ENCODE results near the gene SRP54. TPM values are rescaled to one million over a fixed set of nuclear protein-coding genes. Genes with fewer than 3 reads are reported as not detected.

Gene SRP54
- polyA plus RNA-seq (2013): 39.0 TPM

GRCh38 chr14:34982421-34983147 is at the start of gene SRP54:
Gene SRP54 (plus strand): TSS chr14:34982992. CDS start chr14:34996710, 13,718 bp downstream.
- WGBS (ENCODE audit: insufficient coverage): under 1% methylated on average over 38 of the region's 45 CpGs
- Histone ChIP-seq H3K4me1 (ENCODE audit: control extremely low read depth in 1 of 4, control insufficient read depth in 4 of 4, insufficient read depth in 4 of 4, low read length in 3 of 4) (peaks cover 13 to 41% (median 30%) of the 10 kb centered on the region in 4 experiments), H3K9me3 (ENCODE audit: control extremely low read depth in 1 of 5, control insufficient read depth in 4 of 5, insufficient read depth in 2 of 5, low read depth in 1 of 5, low read length in 4 of 5) (no peaks in the 10 kb centered on the region), H3K4me3 (ENCODE audit: control insufficient read depth in 1 of 7, extremely low read depth in 1 of 7, insufficient read depth in 4 of 7, low read depth in 2 of 7, low read length in 6 of 7) (peak within 1 kb of the TSS; percentile 74 to 98 (median 87)), H3K27ac (ENCODE audit: insufficient read depth in 1 of 2, low read depth in 1 of 2, low read length in 2 of 2, poor library complexity in 1 of 2, severe bottlenecking in 2 of 2) (peak within 1 kb of the TSS; percentile 90 to 94), H3K36me3 (ENCODE audit: control insufficient read depth in 4 of 4, insufficient read depth in 4 of 4, low read length in 3 of 4) (no peaks in the 10 kb centered on the region), H3K27me3 (replicated peaks in 2 of 5; ENCODE audit: control insufficient read depth in 4 of 5, insufficient read depth in 5 of 5, low read length in 4 of 5) (no peaks in the 10 kb centered on the region)
- ChIA-PET POLR2A (interaction anchor here (0.8 to 1.4 kb wide), 3 partner anchors 64 to 109 kb away, joined by 3 to 5 read pairs (median 4); partner anchors contain the start of genes BAZ1A and FAM177A1), CTCF (interaction anchor here (0.5 to 1.7 kb wide), 9 partner anchors 9 to 347 kb away, joined by 3 to 5 read pairs (median 3); no protein-coding TSS in a partner anchor)
- DNase-seq: peak; percentile 98 to 99 (median 99)

- no peak for DNase-seq
- CTCF ChIA-PET: interaction anchor here (0.6 kb wide), 1 partner anchor 18 kb away, joined by 3 read pairs; no protein-coding TSS in a partner anchor
- Histone ChIP-seq H3K36me3 (ENCODE audit: control insufficient read depth in 4 of 4, insufficient read depth in 4 of 4, low read length in 3 of 4) (no peaks in the 10 kb centered on the region), H3K27me3 (replicated peaks in 2 of 5; ENCODE audit: control insufficient read depth in 4 of 5, insufficient read depth in 5 of 5, low read length in 4 of 5) (no peaks in the 10 kb centered on the region), H3K4me1 (ENCODE audit: control extremely low read depth in 1 of 4, control insufficient read depth in 4 of 4, insufficient read depth in 4 of 4, low read length in 3 of 4) (peaks cover 0 to 10% (median 5%) of the 10 kb centered on the region in 4 experiments), H3K27ac (ENCODE audit: insufficient read depth in 1 of 2, low read depth in 1 of 2, low read length in 2 of 2, poor library complexity in 1 of 2, severe bottlenecking in 2 of 2) (no peak overlapping the region), H3K4me3 (ENCODE audit: control insufficient read depth in 1 of 7, extremely low read depth in 1 of 7, insufficient read depth in 4 of 7, low read depth in 2 of 7, low read length in 6 of 7) (no peak overlapping the region), H3K9me3 (ENCODE audit: control extremely low read depth in 1 of 5, control insufficient read depth in 4 of 5, insufficient read depth in 2 of 5, low read depth in 1 of 5, low read length in 4 of 5) (no peaks in the 10 kb centered on the region)
- POLR2A ChIA-PET: no interaction called here
- WGBS (ENCODE audit: insufficient coverage): no CpG with 5 or more reads among the region's 2 CpGs
Observed at GRCh38 chr14:34933301-34933700, 49.5 kb upstream of the SRP54 start.

DNA sequence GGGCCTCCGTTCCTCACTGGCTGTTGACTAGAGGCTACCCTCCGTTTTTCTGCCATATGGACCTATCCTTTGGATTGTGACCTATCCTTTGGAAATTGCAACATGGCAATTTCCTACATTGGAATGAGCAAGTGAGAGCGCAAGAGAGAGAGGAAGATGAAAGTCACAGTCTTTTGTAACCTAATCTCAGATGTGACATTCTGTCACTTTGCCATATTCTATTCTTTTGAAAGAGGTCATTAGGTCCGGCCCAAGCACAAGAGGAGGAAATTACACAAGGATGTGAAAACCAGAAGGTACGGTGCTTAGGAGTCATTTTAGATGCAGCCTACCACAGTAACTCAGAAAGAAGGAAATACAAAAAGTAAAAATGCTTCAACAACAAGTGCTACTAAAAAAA is 47.3 kb upstream of the SRP54 start:
- POLR2A ChIA-PET: no interaction called here
- CTCF ChIA-PET: no interaction called here
- Histone ChIP-seq H3K4me3 (ENCODE audit: control insufficient read depth in 1 of 7, extremely low read depth in 1 of 7, insufficient read depth in 4 of 7, low read depth in 2 of 7, low read length in 6 of 7) (no peak overlapping the region), H3K27me3 (replicated peaks in 2 of 5; ENCODE audit: control insufficient read depth in 4 of 5, insufficient read depth in 5 of 5, low read length in 4 of 5) (no peaks in the 10 kb centered on the region), H3K27ac (ENCODE audit: insufficient read depth in 1 of 2, low read depth in 1 of 2, low read length in 2 of 2, poor library complexity in 1 of 2, severe bottlenecking in 2 of 2) (no peak overlapping the region), H3K36me3 (ENCODE audit: control insufficient read depth in 4 of 4, insufficient read depth in 4 of 4, low read length in 3 of 4) (peaks cover 0 to 3% (median 1%) of the 10 kb centered on the region in 4 experiments), H3K4me1 (ENCODE audit: control extremely low read depth in 1 of 4, control insufficient read depth in 4 of 4, insufficient read depth in 4 of 4, low read length in 3 of 4) (peaks cover 0 to 10% (median 4%) of the 10 kb centered on the region in 4 experiments), H3K9me3 (ENCODE audit: control extremely low read depth in 1 of 5, control insufficient read depth in 4 of 5, insufficient read depth in 2 of 5, low read depth in 1 of 5, low read length in 4 of 5) (no peaks in the 10 kb centered on the region)
- WGBS (ENCODE audit: insufficient coverage): 100% methylated on average over 4 of the region's 5 CpGs
- no peak for DNase-seq

GRCh38 chr14:34937442-34937841 is 45.4 kb upstream of the SRP54 start:
- WGBS (ENCODE audit: insufficient coverage): 72% methylated on average over 5 of the region's 6 CpGs
- CTCF ChIA-PET: no interaction called here

DNA sequence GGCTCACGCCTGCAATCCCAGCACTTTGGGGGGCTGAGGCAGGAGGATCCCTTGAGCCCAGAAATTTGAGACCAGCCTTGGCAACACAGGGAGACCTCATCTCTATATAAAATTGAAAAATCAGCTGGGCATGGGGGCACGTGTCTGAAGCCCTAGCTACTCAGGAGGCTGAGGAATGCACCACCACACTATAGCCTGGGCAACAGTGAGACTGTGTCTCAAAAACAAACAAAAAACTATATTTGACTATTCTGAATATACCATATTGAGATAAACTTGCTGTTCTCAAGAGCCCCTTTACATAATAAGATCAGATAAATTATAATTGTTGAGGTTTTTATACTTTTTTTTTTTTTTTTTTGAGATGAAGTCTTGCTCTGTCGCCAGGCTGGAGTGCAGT is 44.9 kb upstream of the SRP54 start:
- Histone ChIP-seq H3K4me1 (ENCODE audit: control extremely low read depth in 1 of 4, control insufficient read depth in 4 of 4, insufficient read depth in 4 of 4, low read length in 3 of 4) (no peaks in the 10 kb centered on the region), H3K9me3 (ENCODE audit: control extremely low read depth in 1 of 5, control insufficient read depth in 4 of 5, insufficient read depth in 2 of 5, low read depth in 1 of 5, low read length in 4 of 5) (peaks cover 0 to under 1% (median 0%) of the 10 kb centered on the region in 5 experiments), H3K36me3 (ENCODE audit: control insufficient read depth in 4 of 4, insufficient read depth in 4 of 4, low read length in 3 of 4) (peaks cover 0 to 5% (median 3%) of the 10 kb centered on the region in 4 experiments), H3K27me3 (replicated peaks in 2 of 5; ENCODE audit: control insufficient read depth in 4 of 5, insufficient read depth in 5 of 5, low read length in 4 of 5) (no peaks in the 10 kb centered on the region), H3K27ac (ENCODE audit: insufficient read depth in 1 of 2, low read depth in 1 of 2, low read length in 2 of 2, poor library complexity in 1 of 2, severe bottlenecking in 2 of 2) (no peak overlapping the region), H3K4me3 (ENCODE audit: control insufficient read depth in 1 of 7, extremely low read depth in 1 of 7, insufficient read depth in 4 of 7, low read depth in 2 of 7, low read length in 6 of 7) (no peak overlapping the region)
- CTCF ChIA-PET: no interaction called here
- DNase-seq: no peak
- POLR2A ChIA-PET: no interaction called here
- 100% methylated on average over 1 of the region's 3 CpGs for WGBS (ENCODE audit: insufficient coverage)

More at GRCh38 chr14:34937442-34937841, 45.4 kb upstream of the SRP54 start:
- Histone ChIP-seq H3K27me3 (replicated peaks in 2 of 5; ENCODE audit: control insufficient read depth in 4 of 5, insufficient read depth in 5 of 5, low read length in 4 of 5) (no peaks in the 10 kb centered on the region), H3K9me3 (ENCODE audit: control extremely low read depth in 1 of 5, control insufficient read depth in 4 of 5, insufficient read depth in 2 of 5, low read depth in 1 of 5, low read length in 4 of 5) (no peaks in the 10 kb centered on the region), H3K36me3 (ENCODE audit: control insufficient read depth in 4 of 4, insufficient read depth in 4 of 4, low read length in 3 of 4) (peaks cover 0 to 4% (median 3%) of the 10 kb centered on the region in 4 experiments), H3K4me1 (ENCODE audit: control extremely low read depth in 1 of 4, control insufficient read depth in 4 of 4, insufficient read depth in 4 of 4, low read length in 3 of 4) (no peaks in the 10 kb centered on the region), H3K4me3 (ENCODE audit: control insufficient read depth in 1 of 7, extremely low read depth in 1 of 7, insufficient read depth in 4 of 7, low read depth in 2 of 7, low read length in 6 of 7) (no peak overlapping the region), H3K27ac (ENCODE audit: insufficient read depth in 1 of 2, low read depth in 1 of 2, low read length in 2 of 2, poor library complexity in 1 of 2, severe bottlenecking in 2 of 2) (no peak overlapping the region)
- POLR2A ChIA-PET: no interaction called here
- no peak for DNase-seq

DNA sequence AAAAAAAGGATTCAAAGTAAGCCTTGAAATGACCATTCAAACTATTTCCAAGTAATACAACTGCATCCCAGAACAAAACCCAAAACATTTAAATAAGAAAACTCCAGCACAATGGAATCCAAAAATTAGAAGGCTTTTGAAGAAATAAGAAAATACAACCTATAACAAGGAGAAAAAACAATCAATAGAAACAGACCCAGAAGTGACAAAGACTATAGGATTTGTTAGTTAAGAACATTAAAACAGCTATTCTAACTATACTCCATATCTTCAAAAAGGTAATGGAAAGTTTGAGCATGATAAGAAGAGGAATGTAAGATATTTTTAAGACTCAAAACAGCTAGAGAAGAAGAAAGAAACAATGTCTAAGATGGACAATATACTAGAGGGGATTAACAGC is 39.3 kb upstream of the SRP54 start:
- Histone ChIP-seq H3K36me3 (ENCODE audit: control insufficient read depth in 4 of 4, insufficient read depth in 4 of 4, low read length in 3 of 4) (peaks cover 0 to 9% (median 5%) of the 10 kb centered on the region in 4 experiments), H3K27me3 (replicated peaks in 2 of 5; ENCODE audit: control insufficient read depth in 4 of 5, insufficient read depth in 5 of 5, low read length in 4 of 5) (no peaks in the 10 kb centered on the region), H3K4me3 (ENCODE audit: control insufficient read depth in 1 of 7, extremely low read depth in 1 of 7, insufficient read depth in 4 of 7, low read depth in 2 of 7, low read length in 6 of 7) (no peak overlapping the region), H3K9me3 (ENCODE audit: control extremely low read depth in 1 of 5, control insufficient read depth in 4 of 5, insufficient read depth in 2 of 5, low read depth in 1 of 5, low read length in 4 of 5) (peaks cover 0 to 11% (median 5%) of the 10 kb centered on the region in 5 experiments), H3K4me1 (ENCODE audit: control extremely low read depth in 1 of 4, control insufficient read depth in 4 of 4, insufficient read depth in 4 of 4, low read length in 3 of 4) (no peaks in the 10 kb centered on the region), H3K27ac (ENCODE audit: insufficient read depth in 1 of 2, low read depth in 1 of 2, low read length in 2 of 2, poor library complexity in 1 of 2, severe bottlenecking in 2 of 2) (no peak overlapping the region)
- no peak for DNase-seq
- POLR2A ChIA-PET: no interaction called here
- CTCF ChIA-PET: interaction anchor here (1.1 kb wide), 1 partner anchor 173 kb away, joined by 3 read pairs; no protein-coding TSS in a partner anchor

GRCh38 chr14:34944744-34945143 is 38.0 kb upstream of the SRP54 start:
- CTCF ChIA-PET: interaction anchor here (1.1 kb wide), 2 partner anchors 29 to 174 kb away, joined by 3 read pairs; no protein-coding TSS in a partner anchor
- whole genome bisulfite sequencing (ENCODE audit: insufficient coverage): 100% methylated on average over 1 of the region's 7 CpGs
- POLR2A ChIA-PET: no interaction called here
- DNase-seq: no peak
- H3K36me3 ChIP-seq (ENCODE audit: control insufficient read depth in 4 of 4, insufficient read depth in 4 of 4, low read length in 3 of 4): peaks cover 0 to 9% (median 2%) of the 10 kb centered on the region in 4 experiments
- peaks cover 0 to 11% (median 5%) of the 10 kb centered on the region in 5 experiments for H3K9me3 ChIP-seq (ENCODE audit: control extremely low read depth in 1 of 5, control insufficient read depth in 4 of 5, insufficient read depth in 2 of 5, low read depth in 1 of 5, low read length in 4 of 5)
- no peaks in the 10 kb centered on the region for H3K4me1 ChIP-seq (ENCODE audit: control extremely low read depth in 1 of 4, control insufficient read depth in 4 of 4, insufficient read depth in 4 of 4, low read length in 3 of 4)
- no peak overlapping the region for H3K27ac ChIP-seq (ENCODE audit: insufficient read depth in 1 of 2, low read depth in 1 of 2, low read length in 2 of 2, poor library complexity in 1 of 2, severe bottlenecking in 2 of 2)
- no peak overlapping the region for H3K4me3 ChIP-seq (ENCODE audit: control insufficient read depth in 1 of 7, extremely low read depth in 1 of 7, insufficient read depth in 4 of 7, low read depth in 2 of 7, low read length in 6 of 7)
- H3K27me3 ChIP-seq (replicated peaks in 2 of 5; ENCODE audit: control insufficient read depth in 4 of 5, insufficient read depth in 5 of 5, low read length in 4 of 5): no peaks in the 10 kb centered on the region

Measured in common myeloid progenitor, CD34-positive (primary cell).